Measurements from ENCODE around the gene RSPO3. TPM values are rescaled to one million over a fixed set of nuclear protein-coding genes. Genes with fewer than 3 reads are reported as not detected.

Gene RSPO3
- polyA plus RNA-seq, 2 of the 4 experiments (the other 2 are of a cell fraction) = 32.4 to 128 TPM

- TF ChIP-seq ELK1 (IDR thresholded peaks at IDR 0.05; ENCODE audit: low read depth, low read length) (no peak), SMC3 (IDR thresholded peaks at IDR 0.05) (no peak), CTCF (IDR thresholded peaks at IDR 0.05) (no peak)
- TF ChIP-seq, protein P1, sequence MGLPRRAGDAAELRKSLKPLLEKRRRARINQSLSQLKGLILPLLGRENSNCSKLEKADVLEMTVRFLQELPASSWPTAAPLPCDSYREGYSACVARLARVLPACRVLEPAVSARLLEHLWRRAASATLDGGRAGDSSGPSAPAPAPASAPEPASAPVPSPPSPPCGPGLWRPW (IDR thresholded peaks at IDR 0.05) = no peak
Measured at GRCh38 chr6:127079681-127080080, 38.8 kb upstream of the RSPO3 start (continued).

GRCh38 chr6:127080081-127080480 lies 38.4 kb upstream of the RSPO3 start:
- ChIA-PET CTCF (no interaction called here), POLR2A (no interaction called here)
- no peaks in the 10 kb centered on the region for H3K9me3 ChIP-seq
- no peaks in the 10 kb centered on the region for H3K4me1 ChIP-seq
- no peak overlapping the region for H3K27ac ChIP-seq
- no peak overlapping the region for H3K4me3 ChIP-seq
- 84% methylated on average over 3 of the region's 3 CpGs for WGBS (ENCODE audit: missing lambda C conversion rate)
- no peak overlapping the region for H3K4me2 ChIP-seq
- TF ChIP-seq JUNB (IDR thresholded peaks at IDR 0.05) = no peak
- TF ChIP-seq CHD2 (IDR thresholded peaks at IDR 0.05; ENCODE audit: low read length, partially characterized antibody) = no peak
- no peak for TF ChIP-seq RAD21 (conservative IDR thresholded peaks at IDR 0.05 in 1 of 2, IDR thresholded peaks at IDR 0.05 in 1 of 2)
- TF ChIP-seq, protein P2, sequence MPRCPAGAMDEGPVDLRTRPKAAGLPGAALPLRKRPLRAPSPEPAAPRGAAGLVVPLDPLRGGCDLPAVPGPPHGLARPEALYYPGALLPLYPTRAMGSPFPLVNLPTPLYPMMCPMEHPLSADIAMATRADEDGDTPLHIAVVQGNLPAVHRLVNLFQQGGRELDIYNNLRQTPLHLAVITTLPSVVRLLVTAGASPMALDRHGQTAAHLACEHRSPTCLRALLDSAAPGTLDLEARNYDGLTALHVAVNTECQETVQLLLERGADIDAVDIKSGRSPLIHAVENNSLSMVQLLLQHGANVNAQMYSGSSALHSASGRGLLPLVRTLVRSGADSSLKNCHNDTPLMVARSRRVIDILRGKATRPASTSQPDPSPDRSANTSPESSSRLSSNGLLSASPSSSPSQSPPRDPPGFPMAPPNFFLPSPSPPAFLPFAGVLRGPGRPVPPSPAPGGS (IDR thresholded peaks at IDR 0.05) = no peak
- TF ChIP-seq KDM1A (IDR thresholded peaks at IDR 0.05; ENCODE audit: low read depth) = no peak
- TF ChIP-seq NFE2L2 (conservative IDR thresholded peaks at IDR 0.05; ENCODE audit: low read length) = no peak
- TF ChIP-seq FOSB (CRISPR knock-in tag; IDR thresholded peaks at IDR 0.05) = no peak
- no peak for TF ChIP-seq SREBF2 (IDR thresholded peaks at IDR 0.05)
- TF ChIP-seq CTCF (IDR thresholded peaks at IDR 0.05) = no peak
- no peak for TF ChIP-seq PHF8 (IDR thresholded peaks at IDR 0.05; ENCODE audit: borderline replicate concordance, low read depth)
- no peak for TF ChIP-seq MYC (IDR thresholded peaks at IDR 0.05; ENCODE audit: borderline replicate concordance, low read length)
- TF ChIP-seq POLR2AphosphoS2 (conservative IDR thresholded peaks at IDR 0.05; ENCODE audit: low read length) = no peak
- no peak for TF ChIP-seq MAX (IDR thresholded peaks at IDR 0.05)
- TF ChIP-seq, protein P3, sequence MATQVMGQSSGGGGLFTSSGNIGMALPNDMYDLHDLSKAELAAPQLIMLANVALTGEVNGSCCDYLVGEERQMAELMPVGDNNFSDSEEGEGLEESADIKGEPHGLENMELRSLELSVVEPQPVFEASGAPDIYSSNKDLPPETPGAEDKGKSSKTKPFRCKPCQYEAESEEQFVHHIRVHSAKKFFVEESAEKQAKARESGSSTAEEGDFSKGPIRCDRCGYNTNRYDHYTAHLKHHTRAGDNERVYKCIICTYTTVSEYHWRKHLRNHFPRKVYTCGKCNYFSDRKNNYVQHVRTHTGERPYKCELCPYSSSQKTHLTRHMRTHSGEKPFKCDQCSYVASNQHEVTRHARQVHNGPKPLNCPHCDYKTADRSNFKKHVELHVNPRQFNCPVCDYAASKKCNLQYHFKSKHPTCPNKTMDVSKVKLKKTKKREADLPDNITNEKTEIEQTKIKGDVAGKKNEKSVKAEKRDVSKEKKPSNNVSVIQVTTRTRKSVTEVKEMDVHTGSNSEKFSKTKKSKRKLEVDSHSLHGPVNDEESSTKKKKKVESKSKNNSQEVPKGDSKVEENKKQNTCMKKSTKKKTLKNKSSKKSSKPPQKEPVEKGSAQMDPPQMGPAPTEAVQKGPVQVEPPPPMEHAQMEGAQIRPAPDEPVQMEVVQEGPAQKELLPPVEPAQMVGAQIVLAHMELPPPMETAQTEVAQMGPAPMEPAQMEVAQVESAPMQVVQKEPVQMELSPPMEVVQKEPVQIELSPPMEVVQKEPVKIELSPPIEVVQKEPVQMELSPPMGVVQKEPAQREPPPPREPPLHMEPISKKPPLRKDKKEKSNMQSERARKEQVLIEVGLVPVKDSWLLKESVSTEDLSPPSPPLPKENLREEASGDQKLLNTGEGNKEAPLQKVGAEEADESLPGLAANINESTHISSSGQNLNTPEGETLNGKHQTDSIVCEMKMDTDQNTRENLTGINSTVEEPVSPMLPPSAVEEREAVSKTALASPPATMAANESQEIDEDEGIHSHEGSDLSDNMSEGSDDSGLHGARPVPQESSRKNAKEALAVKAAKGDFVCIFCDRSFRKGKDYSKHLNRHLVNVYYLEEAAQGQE (IDR thresholded peaks at IDR 0.05) = no peak
- TF ChIP-seq GATA3 (IDR thresholded peaks at IDR 0.05; ENCODE audit: borderline replicate concordance) = no peak
- no peak for TF ChIP-seq RARB (CRISPR knock-in tag; IDR thresholded peaks at IDR 0.05)
- TF ChIP-seq ZNF302 (CRISPR knock-in tag; IDR thresholded peaks at IDR 0.05) = no peak
- TF ChIP-seq EHMT2 (IDR thresholded peaks at IDR 0.05; ENCODE audit: low read depth) = no peak
- ATAC-seq (no peak), DNase-seq (ENCODE audit: low read depth in 1 of 2, low spot score in 1 of 2) (no peak), FAIRE-seq (no peak)
